Activated T-cell treated with anti-CD3 and anti-CD28 coated beads, Interleukin-2, amount 50 U/mL, for 72 hours (primary cell): ENCODE results near the gene GSTM2. TPM values are rescaled to one million over a fixed set of nuclear protein-coding genes. Genes with fewer than 3 reads are reported as not detected.
A peak's percentile ranks its signal among the peaks of the same experiment; 100 is the strongest.
"Not testable (repeated sequence)": the region's sequence is repeated elsewhere in the genome, so short reads cannot be mapped to it uniquely, and the experiment has no call there.

Experiments used
- ATAC-seq, 2 donors: fragments of 150-1000 bp; cut with Tn5 transposase; replicated peaks in 1 of 2; 2 replicates each; pipeline ENCODE4 v1.10.0; 2021; ENCODE audit warnings: moderate library complexity in 2 of 2, mild to moderate bottlenecking in 1 of 2
- DNase-seq, 2 donors: peaks; one replicate each; pipeline ENCODE4 v3.0.0; 2021 to 2022; ENCODE audit warnings: mixed read lengths in 1 of 2
- H3K27ac Mint-ChIP-seq: one replicate; pipeline ENCODE4 v1.8.0; 2022; ENCODE audit warnings: mild to moderate bottlenecking, moderate library complexity, mixed read lengths
- H3K27me3 Mint-ChIP-seq: one replicate; pipeline ENCODE4 v1.8.0; 2022; ENCODE audit warnings: low read depth, mixed read lengths
- H3K36me3 Mint-ChIP-seq, 2 donors: one replicate each; pipeline ENCODE4 v1.8.0; 2022; ENCODE audit warnings: mixed read lengths in 2 of 2, mild to moderate bottlenecking in 1 of 2; ENCODE audit not compliant: insufficient read depth in 2 of 2
- H3K4me1 Mint-ChIP-seq: one replicate; pipeline ENCODE4 v1.8.0; 2022; ENCODE audit warnings: low read depth, mixed read lengths
- H3K4me3 Mint-ChIP-seq, 2 donors: one replicate each; pipeline ENCODE4 v1.8.0; 2022; ENCODE audit warnings: mild to moderate bottlenecking in 2 of 2, mixed read lengths in 2 of 2, moderate library complexity in 2 of 2
- H3K9me3 Mint-ChIP-seq, 2 donors: one replicate each; pipeline ENCODE4 v1.8.0; 2022; ENCODE audit warnings: mixed read lengths in 2 of 2
- total RNA-seq, 2 donors: library from RNA; stranded (reverse); gene quantifications; one replicate each; pipeline ENCODE4 v1.2.3, GENCODE V29; 2022

Gene GSTM2
- total RNA-seq, 2 donors from 2014 or later = 40.2 to 41.9 TPM

- H3K36me3 Mint-ChIP-seq, H3K27me3 Mint-ChIP-seq, H3K27ac Mint-ChIP-seq, H3K4me1 Mint-ChIP-seq, H3K9me3 Mint-ChIP-seq, H3K4me3 Mint-ChIP-seq, ATAC-seq, DNase-seq: not testable (repeated sequence)
These were observed 17.5 kb downstream of the GSTM2 start for GRCh38 chr1:109685399-109685798.

- not testable (repeated sequence) for H3K27ac Mint-ChIP-seq, ATAC-seq, H3K27me3 Mint-ChIP-seq, H3K36me3 Mint-ChIP-seq, H3K9me3 Mint-ChIP-seq, H3K4me1 Mint-ChIP-seq, H3K4me3 Mint-ChIP-seq, DNase-seq
These were observed 18.0 kb downstream of the GSTM2 start for GRCh38 chr1:109685890-109686289.

GRCh38 chr1:109687109-109687508 is 19.3 kb downstream of the GSTM2 start:
- H3K4me1 Mint-ChIP-seq, DNase-seq, H3K27me3 Mint-ChIP-seq, H3K36me3 Mint-ChIP-seq, H3K9me3 Mint-ChIP-seq: not testable (repeated sequence)
- H3K4me3 Mint-ChIP-seq = peak overlapping the region; percentile 86 to 94
- peak in 1 of 2 donors; percentile 21 for ATAC-seq
- H3K27ac Mint-ChIP-seq = peak overlapping the region; percentile 95

GRCh38 chr1:109687641-109688499 is 20.0 kb downstream of the GSTM2 start, which contains the start of gene GSTM1:
Gene GSTM1, plus strand, starts transcription at chr1:109687817. Its CDS starts 57 bp downstream, at chr1:109687874.
- H3K36me3 Mint-ChIP-seq = peaks cover 4 to 6% of the 10 kb centered on the region in 2 donors
- DNase-seq = peak; percentile 83 to 92
- H3K27ac Mint-ChIP-seq = peak within 1 kb of the TSS; percentile 95
- H3K27me3 Mint-ChIP-seq = no peaks in the 10 kb centered on the region
- peaks cover 0 to 2% of the 10 kb centered on the region in 2 donors for H3K9me3 Mint-ChIP-seq
- peaks cover 5% of the 10 kb centered on the region for H3K4me1 Mint-ChIP-seq
- ATAC-seq = peak; percentile 99
- peak within 1 kb of the TSS; percentile 86 to 94 for H3K4me3 Mint-ChIP-seq

GRCh38 chr1:109689844-109690405 is 22.1 kb downstream of the GSTM2 start:
- H3K4me3 Mint-ChIP-seq = peak overlapping the region in 1 of 2 donors; percentile 21
- ATAC-seq (no peak), DNase-seq (no peak)
- H3K9me3 Mint-ChIP-seq = no peaks in the 10 kb centered on the region
- H3K36me3 Mint-ChIP-seq = peaks cover 3 to 6% of the 10 kb centered on the region in 2 donors
- H3K27ac Mint-ChIP-seq = no peak overlapping the region
- peaks cover 5% of the 10 kb centered on the region for H3K4me1 Mint-ChIP-seq
- H3K27me3 Mint-ChIP-seq = no peaks in the 10 kb centered on the region

- no peak overlapping the region for H3K27ac Mint-ChIP-seq
- H3K9me3 Mint-ChIP-seq = no peaks in the 10 kb centered on the region
- no peak overlapping the region for H3K4me3 Mint-ChIP-seq
- H3K4me1 Mint-ChIP-seq = peaks cover 5% of the 10 kb centered on the region
- H3K36me3 Mint-ChIP-seq = peaks cover 2 to 6% of the 10 kb centered on the region in 2 donors
- no peak for DNase-seq
- ATAC-seq = no peak
- no peaks in the 10 kb centered on the region for H3K27me3 Mint-ChIP-seq
These were observed 23.9 kb downstream of the GSTM2 start for GRCh38 chr1:109691759-109692158.

- H3K27ac Mint-ChIP-seq, H3K36me3 Mint-ChIP-seq, H3K9me3 Mint-ChIP-seq, DNase-seq, H3K4me1 Mint-ChIP-seq, H3K4me3 Mint-ChIP-seq, H3K27me3 Mint-ChIP-seq, ATAC-seq: not testable (repeated sequence)
These were observed 26.5 kb downstream of the GSTM2 start for GRCh38 chr1:109694400-109694799.

- not testable (repeated sequence) for H3K9me3 Mint-ChIP-seq, H3K4me3 Mint-ChIP-seq, H3K27ac Mint-ChIP-seq, ATAC-seq, H3K4me1 Mint-ChIP-seq, DNase-seq, H3K36me3 Mint-ChIP-seq, H3K27me3 Mint-ChIP-seq
These were observed 27.3 kb downstream of the GSTM2 start for GRCh38 chr1:109695138-109695537.

GRCh38 chr1:109697066-109697465 is 29.2 kb downstream of the GSTM2 start:
- DNase-seq (no peak), ATAC-seq (no peak)
- Mint-ChIP-seq H3K9me3 (no peaks in the 10 kb centered on the region), H3K36me3 (no peaks in the 10 kb centered on the region), H3K27ac (no peak overlapping the region), H3K4me3 (no peak overlapping the region), H3K4me1 (no peaks in the 10 kb centered on the region), H3K27me3 (no peaks in the 10 kb centered on the region)

- not testable (repeated sequence) for H3K36me3 Mint-ChIP-seq, H3K4me1 Mint-ChIP-seq, H3K27ac Mint-ChIP-seq, H3K9me3 Mint-ChIP-seq, H3K4me3 Mint-ChIP-seq, H3K27me3 Mint-ChIP-seq, ATAC-seq, DNase-seq
These were observed 30.0 kb downstream of the GSTM2 start for GRCh38 chr1:109697861-109698260.

GRCh38 chr1:109702940-109703339 is 35.1 kb downstream of the GSTM2 start:
- not testable (repeated sequence) for ATAC-seq

GRCh38 chr1:109704173-109704572 is 36.3 kb downstream of the GSTM2 start:
- no peaks in the 10 kb centered on the region for H3K27me3 Mint-ChIP-seq
- no peak for ATAC-seq

More at GRCh38 chr1:109702940-109703339, 35.1 kb downstream of the GSTM2 start:
- not testable (repeated sequence) for H3K36me3 Mint-ChIP-seq, H3K9me3 Mint-ChIP-seq, H3K27me3 Mint-ChIP-seq, H3K4me1 Mint-ChIP-seq, DNase-seq, H3K4me3 Mint-ChIP-seq, H3K27ac Mint-ChIP-seq

GRCh38 chr1:109705411-109705810 is 37.6 kb downstream of the GSTM2 start:
- H3K4me1 Mint-ChIP-seq = no peaks in the 10 kb centered on the region
- no peaks in the 10 kb centered on the region for H3K27me3 Mint-ChIP-seq
- H3K4me3 Mint-ChIP-seq = no peak overlapping the region

More at GRCh38 chr1:109704173-109704572, 36.3 kb downstream of the GSTM2 start:
- no peak overlapping the region for H3K27ac Mint-ChIP-seq
- no peak for DNase-seq
- peaks cover 4 to 10% of the 10 kb centered on the region in 2 donors for H3K36me3 Mint-ChIP-seq
- H3K4me3 Mint-ChIP-seq = no peak overlapping the region
- H3K4me1 Mint-ChIP-seq = no peaks in the 10 kb centered on the region
- H3K9me3 Mint-ChIP-seq = peaks cover 1 to 6% of the 10 kb centered on the region in 2 donors

More at GRCh38 chr1:109705411-109705810, 37.6 kb downstream of the GSTM2 start:
- Mint-ChIP-seq H3K36me3 (peaks cover 6 to 13% of the 10 kb centered on the region in 2 donors), H3K9me3 (peaks cover 5 to 6% of the 10 kb centered on the region in 2 donors), H3K27ac (no peak overlapping the region)
- no peak for DNase-seq
- ATAC-seq = no peak
